Sigmoid colon (tissue), 7 donors: Measurements from ENCODE around the gene GPATCH8. TPM values are rescaled to one million over a fixed set of nuclear protein-coding genes. Genes with fewer than 3 reads are reported as not detected.
A peak's percentile ranks its signal among the peaks of the same experiment; 100 is the strongest.

Source experiments
- DNase-seq: peaks from one replicate; pipeline ENCODE4 v3.0.0-alpha.2; 2019
- H3K27ac ChIP-seq, 4 donors: fragments of 200-600 bp; sonication (generic); one replicate each; pipeline ENCODE4 v1.5.1; 2016 to 2019; ENCODE audit warnings: mild to moderate bottlenecking in 1 of 4
- H3K27me3 ChIP-seq, 3 donors: fragments of 200-600 bp; sonication (generic); one replicate each; pipeline ENCODE4 v1.5.1; 2019; ENCODE audit warnings: mild to moderate bottlenecking in 1 of 3
- H3K36me3 ChIP-seq, 4 donors: fragments of 200-600 bp; sonication (generic); one replicate each; pipeline ENCODE4 v1.5.1; 2016 to 2019
- H3K4me1 ChIP-seq, 4 donors: fragments of 200-600 bp; sonication (generic); one replicate each; pipeline ENCODE4 v1.5.1; 2017 to 2019
- H3K4me3 ChIP-seq, 4 donors: fragments of 200-600 bp; sonication (generic); one replicate each; pipeline ENCODE4 v1.5.1; 2017 to 2019; ENCODE audit warnings: mild to moderate bottlenecking in 2 of 4, moderate library complexity in 1 of 4
- H3K9me3 ChIP-seq, 4 donors: fragments of 200-600 bp in 3 of 4; sonication (generic) in 3 of 4; one replicate each; pipeline versions ENCODE4 v1.5.1 to v1.6.1; 2013 to 2019
- EP300 ChIP-seq, 4 donors: sonication (generic); formaldehyde crosslinking; IDR thresholded peaks; one replicate each; pipeline ENCODE4 v1.6.1; 2017; ENCODE audit warnings: antibody characterized with exemption in 4 of 4
- POLR2A ChIP-seq, 2 donors: fragments of 450-650 bp; IDR thresholded peaks; one replicate each; pipeline ENCODE4 v1.6.1; 2016; ENCODE audit warnings: antibody characterized with exemption in 2 of 2, mild to moderate bottlenecking in 2 of 2, moderate library complexity in 2 of 2
- POLR2AphosphoS5 ChIP-seq, 4 donors: sonication (generic); formaldehyde crosslinking; IDR thresholded peaks; one replicate each; pipeline ENCODE4 v1.6.1; 2017; ENCODE audit warnings: antibody characterized with exemption in 4 of 4
- WGBS, 2 donors: extraction: QIAGEN DNeasy Blood & Tissue Kit; methylation state at CpG; one replicate each; pipeline ENCODE4 v1.1.7; 2013; 5-methylcytosine and 5-hydroxymethylcytosine counted together
- intact Hi-C: fragments of 100-400 bp; cut with DNase I; formaldehyde crosslinking; loops from one replicate; pipeline ENCODE4 v1.15.1; 2023
- polyA plus RNA-seq, 3 donors: library from polyadenylated mRNA; stranded (reverse); fragments of 200-250 nt; gene quantifications; one replicate each; pipeline ENCODE4 v1.2.3, GENCODE V29; 2013
- total RNA-seq, 4 donors: library from RNA; depleted of rRNA; stranded (reverse); fragments of >200 nt; gene quantifications; one replicate each; pipeline ENCODE4 v1.1.0, GENCODE V29; 2016
- TF ChIP-seq, protein P1 (sequence below), 4 experiments: fragments of 450-650 bp in 3 of 4; fragments of 200-600 bp in 1 of 4; IDR thresholded peaks; one replicate each; pipeline ENCODE4 v1.5.1; 2016 to 2019; ENCODE audit warnings: antibody characterized with exemption in 4 of 4, mild to moderate bottlenecking in 3 of 4, moderate library complexity in 2 of 4
- donor health status: healthy with polysubstance abuse.
- donor health status: Bipolar disorder and iron deficiency.
- donor health status: healthy.

The GPATCH8 gene
- total and polyA plus RNA-seq, 7 donors = 4.8 to 43.2 (median 27.5) TPM

DNA sequence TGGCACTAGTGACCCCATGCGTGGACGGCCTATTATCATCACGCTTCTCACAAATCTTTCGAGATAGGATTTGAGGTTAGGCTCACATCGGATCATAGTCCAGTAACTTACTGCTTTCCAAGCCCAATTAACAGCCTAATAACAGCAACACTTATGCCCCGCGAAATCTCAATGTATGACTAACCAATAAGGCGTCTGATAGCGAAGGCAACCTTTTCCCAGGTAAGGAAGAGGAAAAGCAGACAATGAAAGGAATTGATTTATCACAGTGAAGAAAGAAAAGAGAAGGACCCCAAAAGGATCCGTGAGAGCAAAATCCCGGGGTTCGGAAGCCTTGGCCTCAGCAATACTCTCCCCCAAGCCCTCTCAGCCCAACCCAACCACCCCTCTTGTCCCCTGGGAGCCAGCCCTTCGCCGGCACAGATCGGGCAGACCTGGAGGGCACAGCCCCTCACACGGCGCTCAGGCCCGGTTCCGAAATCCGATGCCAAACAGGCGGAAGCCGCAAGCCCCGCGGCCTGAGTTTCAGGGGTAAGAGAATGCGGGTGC, 534 bp downstream of the GPATCH8 start:
- peak; percentile 66 for DNase-seq
- Histone ChIP-seq H3K9me3 (no peaks in the 10 kb centered on the region), H3K27me3 (no peaks in the 10 kb centered on the region), H3K4me3 (peak overlapping the region; percentile 62 to 77 (median 69)), H3K4me1 (peaks cover 0 to 50% (median 39%) of the 10 kb centered on the region in 4 donors), H3K27ac (peak overlapping the region; percentile 85 to 93 (median 88)), H3K36me3 (no peaks in the 10 kb centered on the region)
- intact Hi-C loops = loop anchor here (10.0 kb wide), 1 partner anchor 288 kb away; the partner anchor contains the start of gene UBTF
- WGBS, 2 donors = 0 to 1% methylated on average over 25 of the region's 25 CpGs
- TF ChIP-seq, protein P1, sequence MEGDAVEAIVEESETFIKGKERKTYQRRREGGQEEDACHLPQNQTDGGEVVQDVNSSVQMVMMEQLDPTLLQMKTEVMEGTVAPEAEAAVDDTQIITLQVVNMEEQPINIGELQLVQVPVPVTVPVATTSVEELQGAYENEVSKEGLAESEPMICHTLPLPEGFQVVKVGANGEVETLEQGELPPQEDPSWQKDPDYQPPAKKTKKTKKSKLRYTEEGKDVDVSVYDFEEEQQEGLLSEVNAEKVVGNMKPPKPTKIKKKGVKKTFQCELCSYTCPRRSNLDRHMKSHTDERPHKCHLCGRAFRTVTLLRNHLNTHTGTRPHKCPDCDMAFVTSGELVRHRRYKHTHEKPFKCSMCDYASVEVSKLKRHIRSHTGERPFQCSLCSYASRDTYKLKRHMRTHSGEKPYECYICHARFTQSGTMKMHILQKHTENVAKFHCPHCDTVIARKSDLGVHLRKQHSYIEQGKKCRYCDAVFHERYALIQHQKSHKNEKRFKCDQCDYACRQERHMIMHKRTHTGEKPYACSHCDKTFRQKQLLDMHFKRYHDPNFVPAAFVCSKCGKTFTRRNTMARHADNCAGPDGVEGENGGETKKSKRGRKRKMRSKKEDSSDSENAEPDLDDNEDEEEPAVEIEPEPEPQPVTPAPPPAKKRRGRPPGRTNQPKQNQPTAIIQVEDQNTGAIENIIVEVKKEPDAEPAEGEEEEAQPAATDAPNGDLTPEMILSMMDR (IDR thresholded peaks at IDR 0.05) = no peak
- TF ChIP-seq POLR2AphosphoS5 (IDR thresholded peaks at IDR 0.05) = no peak
- TF ChIP-seq POLR2A (IDR thresholded peaks at IDR 0.05) = no peak
- TF ChIP-seq EP300 (IDR thresholded peaks at IDR 0.05) = no peak

DNA sequence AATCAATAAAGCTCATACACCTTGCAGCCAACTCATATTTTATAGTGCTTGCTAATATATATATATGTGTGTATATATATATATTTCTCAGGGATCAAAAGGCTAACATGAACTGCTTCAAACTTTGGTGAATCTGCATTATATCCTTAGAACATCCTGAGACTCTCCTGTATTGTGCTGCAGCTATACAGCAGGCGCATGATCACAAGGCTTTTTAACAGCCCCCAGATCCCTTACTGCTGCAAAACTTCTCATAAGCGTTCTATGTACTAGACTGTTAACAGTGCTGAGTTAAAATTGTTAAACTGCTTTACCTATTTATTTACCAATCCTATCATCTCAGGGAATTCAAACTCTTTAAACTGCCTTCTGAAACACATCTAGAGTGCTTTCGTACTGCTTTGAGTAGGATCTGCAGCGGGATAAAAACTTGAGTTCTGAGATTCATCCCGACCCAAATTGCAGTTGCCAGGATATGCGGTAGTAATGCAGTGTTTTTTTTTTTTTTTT, 1.3 kb downstream of the GPATCH8 start:
- TF ChIP-seq POLR2AphosphoS5 (IDR thresholded peaks at IDR 0.05) = no peak
- no peak for TF ChIP-seq POLR2A (IDR thresholded peaks at IDR 0.05)
- TF ChIP-seq EP300 (IDR thresholded peaks at IDR 0.05) = no peak
- TF ChIP-seq, protein P1 (IDR thresholded peaks at IDR 0.05) = no peak
- Histone ChIP-seq H3K27ac (peak overlapping the region in 3 of 4 donors; percentile 87 to 93 (median 90)), H3K27me3 (no peaks in the 10 kb centered on the region), H3K9me3 (no peaks in the 10 kb centered on the region), H3K4me1 (peaks cover 0 to 58% (median 39%) of the 10 kb centered on the region in 4 donors), H3K4me3 (peak overlapping the region; percentile 62 to 77 (median 69)), H3K36me3 (no peaks in the 10 kb centered on the region)
- no peak for DNase-seq
- intact Hi-C loops = loop anchor here (10.0 kb wide), 1 partner anchor 287 kb away; the partner anchor contains the start of gene UBTF
- WGBS, 2 donors = 5 to 15% methylated on average over 6 of the region's 6 CpGs

DNA sequence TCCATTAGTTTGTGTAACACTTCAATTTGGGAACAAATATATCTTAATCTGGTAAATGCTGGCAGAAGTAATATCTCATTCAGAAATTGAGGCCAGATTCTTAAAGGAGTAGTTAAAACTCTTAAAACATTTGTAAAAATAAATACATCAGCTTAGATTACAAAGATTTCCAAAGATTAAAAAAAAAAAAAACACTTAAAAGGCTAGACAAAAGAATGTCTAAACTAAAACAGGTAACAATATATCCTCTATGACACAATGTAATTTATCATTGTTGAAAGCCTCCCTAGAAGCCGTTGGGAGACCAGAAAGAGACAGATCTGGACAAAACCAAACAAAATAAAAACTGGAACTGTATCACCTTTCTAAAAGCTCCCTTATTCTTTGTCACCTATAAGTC, 3.5 kb downstream of the GPATCH8 start:
- TF ChIP-seq POLR2A (IDR thresholded peaks at IDR 0.05) = no peak
- TF ChIP-seq, protein P1 (IDR thresholded peaks at IDR 0.05) = no peak
- TF ChIP-seq POLR2AphosphoS5 (IDR thresholded peaks at IDR 0.05) = no peak
- TF ChIP-seq EP300 (IDR thresholded peaks at IDR 0.05) = no peak
- H3K27ac ChIP-seq = no peak overlapping the region
- H3K4me3 ChIP-seq = no peak overlapping the region
- 49 to 51% methylated on average over 1 of the region's 1 CpG for WGBS, 2 donors
- no peaks in the 10 kb centered on the region for H3K36me3 ChIP-seq
- no peaks in the 10 kb centered on the region for H3K9me3 ChIP-seq
- no peaks in the 10 kb centered on the region for H3K27me3 ChIP-seq
- intact Hi-C loops = loop anchor here (10.0 kb wide), 1 partner anchor 285 kb away; the partner anchor contains the start of gene UBTF
- peaks cover 0 to 62% (median 41%) of the 10 kb centered on the region in 4 donors for H3K4me1 ChIP-seq
- no peak for DNase-seq

DNA sequence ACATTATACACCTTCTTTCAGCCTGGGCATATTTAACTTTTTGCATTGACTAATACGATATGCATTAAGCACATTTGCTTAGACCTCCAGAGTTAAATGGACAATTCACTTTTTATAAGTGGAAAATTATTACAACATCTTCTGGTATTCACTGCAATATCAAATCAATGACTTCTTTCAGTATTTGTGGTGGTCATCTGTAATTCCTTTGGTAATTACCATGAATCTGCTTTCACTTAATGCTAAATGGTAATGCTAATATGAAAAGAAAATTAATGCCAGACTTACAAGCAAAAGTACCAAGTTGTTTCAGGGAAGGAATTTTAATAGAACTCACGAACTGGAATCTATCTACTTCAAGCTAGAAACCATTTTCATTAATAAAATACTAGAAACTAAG, 6.4 kb downstream of the GPATCH8 start:
- WGBS, 2 donors = 89 to 94% methylated on average over 2 of the region's 2 CpGs
- DNase-seq = no peak
- no peak overlapping the region for H3K27ac ChIP-seq
- no peaks in the 10 kb centered on the region for H3K9me3 ChIP-seq
- H3K4me3 ChIP-seq = no peak overlapping the region
- H3K4me1 ChIP-seq = peaks cover 0 to 57% (median 33%) of the 10 kb centered on the region in 4 donors
- TF ChIP-seq POLR2AphosphoS5 (IDR thresholded peaks at IDR 0.05) (no peak), EP300 (IDR thresholded peaks at IDR 0.05) (no peak), POLR2A (IDR thresholded peaks at IDR 0.05) (no peak)
- H3K27me3 ChIP-seq = no peaks in the 10 kb centered on the region
- intact Hi-C loops = no loop called here
- H3K36me3 ChIP-seq = no peaks in the 10 kb centered on the region

DNA sequence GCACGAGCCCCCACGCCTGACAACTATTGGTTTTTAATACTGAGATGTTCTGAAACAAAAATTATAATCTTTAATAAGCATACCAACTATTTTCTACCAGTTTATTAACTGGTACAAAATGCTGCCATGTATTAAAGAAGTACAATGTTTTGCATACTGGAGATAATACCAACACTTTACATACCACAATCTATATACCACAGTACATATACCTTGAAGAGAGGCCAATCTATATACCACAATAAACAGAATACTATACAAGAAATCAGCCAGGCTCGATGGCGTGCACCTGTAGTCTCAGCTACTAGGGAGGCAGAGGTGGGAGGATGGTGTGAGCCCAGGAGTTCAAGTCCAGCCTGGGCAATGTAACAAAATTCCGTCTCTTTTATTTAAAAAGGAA, 9.9 kb downstream of the GPATCH8 start:
- H3K27me3 ChIP-seq = no peaks in the 10 kb centered on the region
- no peak for DNase-seq
- H3K9me3 ChIP-seq = no peaks in the 10 kb centered on the region
- H3K4me1 ChIP-seq = peaks cover 0 to 25% (median 2%) of the 10 kb centered on the region in 4 donors
- WGBS, 2 donors = 88 to 92% methylated on average over 5 of the region's 5 CpGs
- no peak for TF ChIP-seq POLR2AphosphoS5 (IDR thresholded peaks at IDR 0.05)
- TF ChIP-seq POLR2A (IDR thresholded peaks at IDR 0.05) = no peak
- TF ChIP-seq, protein P1 (IDR thresholded peaks at IDR 0.05) = no peak
- no peak for TF ChIP-seq EP300 (IDR thresholded peaks at IDR 0.05)
- H3K4me3 ChIP-seq = no peak overlapping the region
- intact Hi-C loops = no loop called here
- no peak overlapping the region for H3K27ac ChIP-seq
- H3K36me3 ChIP-seq = no peaks in the 10 kb centered on the region
